IgD-negative memory B cell (primary cell): Measurements from ENCODE around the gene ATOSA. TPM values are rescaled to one million over a fixed set of nuclear protein-coding genes. Genes with fewer than 3 reads are reported as not detected.

Experiments
- H3K27ac Mint-ChIP-seq, 3 donors: one replicate each; pipeline ENCODE4 v1.8.0; 2020 to 2022; ENCODE audit warnings: mild to moderate bottlenecking in 3 of 3, mixed read lengths in 3 of 3, moderate library complexity in 1 of 3
- H3K27me3 Mint-ChIP-seq: one replicate; pipeline ENCODE4 v1.8.0; 2021; ENCODE audit warnings: mixed read lengths
- H3K36me3 Mint-ChIP-seq: one replicate; pipeline ENCODE4 v1.8.0; 2020; ENCODE audit warnings: mild to moderate bottlenecking, mixed read lengths
- H3K4me1 Mint-ChIP-seq, 3 donors: one replicate each; pipeline ENCODE4 v1.8.0; 2020 to 2022; ENCODE audit warnings: mixed read lengths in 3 of 3, mild to moderate bottlenecking in 1 of 3
- H3K4me3 Mint-ChIP-seq, 4 donors: one replicate each; pipeline ENCODE4 v1.8.0; 2020 to 2022; ENCODE audit warnings: mild to moderate bottlenecking in 4 of 4, mixed read lengths in 4 of 4, moderate library complexity in 3 of 4
- H3K9me3 Mint-ChIP-seq, 3 donors: one replicate each; pipeline ENCODE4 v1.8.0; 2020 to 2021; ENCODE audit warnings: mixed read lengths in 3 of 3, mild to moderate bottlenecking in 1 of 3
- polyA plus RNA-seq: library from polyadenylated mRNA; unstranded; fragments of 300-500 nt; fragmentation: Illumina TruSeq; gene quantifications from one replicate; pipeline ENCODE4 v1.2.3, GENCODE V29; 2021

Gene ATOSA
- polyA plus RNA-seq, 1 donor from 2014 or later = 29.0 TPM

DNA sequence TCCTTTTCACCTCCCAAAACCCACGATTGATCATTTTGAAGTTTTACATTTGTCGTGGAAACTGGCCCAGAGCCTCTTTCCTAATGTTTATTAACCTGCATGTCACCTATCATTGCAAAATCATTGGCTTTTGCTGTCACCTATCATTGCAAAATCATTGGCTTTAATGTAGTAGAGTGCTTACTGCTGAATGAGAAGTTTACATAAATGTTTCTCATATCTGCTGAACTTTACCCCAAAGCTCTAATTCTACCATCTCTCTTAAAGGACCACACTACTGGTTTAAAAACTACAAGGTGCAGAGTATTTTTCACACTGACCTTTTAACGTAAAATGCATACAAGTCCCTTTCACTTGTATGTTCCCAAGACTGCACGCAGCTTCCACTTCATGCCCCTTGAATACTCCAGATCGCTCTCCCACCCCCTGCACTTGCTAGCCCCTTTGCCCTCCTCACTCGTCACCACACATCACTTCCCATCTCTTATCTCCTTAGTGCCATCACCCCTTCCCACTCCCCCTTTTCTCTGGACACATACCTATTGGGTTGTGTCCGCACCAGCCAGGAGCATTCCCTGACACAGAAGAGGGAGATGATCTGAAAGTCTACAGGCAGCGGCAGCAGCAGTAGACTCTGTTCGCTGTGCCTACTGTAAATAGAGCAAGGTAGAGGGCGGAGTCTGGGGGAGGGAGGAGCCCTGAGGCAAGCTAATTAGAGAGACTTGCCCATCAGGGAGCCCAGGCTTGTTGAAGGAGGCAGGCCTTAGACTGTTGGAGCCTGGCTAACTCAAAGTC is 30.2 kb upstream of the ATOSA start:
- Mint-ChIP-seq H3K4me3 (peak overlapping the region; percentile 83 to 99 (median 96)), H3K9me3 (no peaks in the 10 kb centered on the region), H3K27me3 (no peaks in the 10 kb centered on the region), H3K4me1 (peaks cover 37 to 50% (median 49%) of the 10 kb centered on the region in 3 donors), H3K36me3 (peaks cover 5% of the 10 kb centered on the region), H3K27ac (peak overlapping the region; percentile 43 to 96 (median 85))

DNA sequence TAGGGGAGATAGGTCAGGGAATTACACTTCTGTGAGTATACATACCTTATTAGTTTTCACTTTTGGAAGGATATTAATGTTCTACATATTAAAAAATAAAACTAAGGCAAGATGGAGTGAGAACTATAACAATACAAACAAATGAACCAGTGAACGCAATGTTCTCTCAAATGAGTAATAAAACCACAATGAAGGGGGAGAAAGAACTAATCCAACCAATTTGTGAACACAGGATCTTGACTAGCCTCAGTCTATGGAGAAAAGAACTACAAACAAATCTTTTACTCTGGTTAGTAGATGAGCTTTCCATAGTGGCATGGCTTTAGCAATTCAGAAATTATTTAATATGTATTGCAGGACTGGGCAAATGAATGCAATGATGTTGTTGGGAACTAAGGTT is 26.9 kb upstream of the ATOSA start:
- H3K4me3 Mint-ChIP-seq = peak overlapping the region in 2 of 4 donors; percentile 63 to 83
- no peaks in the 10 kb centered on the region for H3K27me3 Mint-ChIP-seq
- peak overlapping the region in 1 of 3 donors; percentile 14 for H3K27ac Mint-ChIP-seq
- H3K9me3 Mint-ChIP-seq = no peaks in the 10 kb centered on the region
- peaks cover 54 to 66% (median 65%) of the 10 kb centered on the region in 3 donors for H3K4me1 Mint-ChIP-seq
- peaks cover 6% of the 10 kb centered on the region for H3K36me3 Mint-ChIP-seq

DNA sequence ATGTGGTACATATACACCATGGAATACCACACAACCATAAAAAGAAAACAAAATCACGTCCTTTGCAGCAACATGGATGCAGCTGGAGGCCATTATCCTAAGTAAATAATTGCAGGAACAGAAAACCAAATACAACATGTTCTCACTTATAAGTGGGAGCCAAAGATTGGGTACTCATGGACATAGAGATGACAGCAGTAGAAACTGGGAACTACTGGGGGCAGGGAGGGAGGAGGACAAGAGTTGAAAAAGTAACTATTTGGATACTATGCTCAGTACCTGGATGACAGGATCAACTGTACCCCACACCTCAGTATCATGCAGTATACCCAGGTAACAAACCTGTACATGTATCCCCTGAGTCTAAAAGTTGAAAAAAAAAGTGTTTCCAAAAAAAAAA is 23.2 kb upstream of the ATOSA start:
- Mint-ChIP-seq H3K36me3 (peaks cover 9% of the 10 kb centered on the region), H3K27ac (no peak overlapping the region), H3K9me3 (no peaks in the 10 kb centered on the region), H3K4me3 (peak overlapping the region in 2 of 4 donors; percentile 14 to 79), H3K27me3 (no peaks in the 10 kb centered on the region), H3K4me1 (peaks cover 37 to 46% (median 41%) of the 10 kb centered on the region in 3 donors)

DNA sequence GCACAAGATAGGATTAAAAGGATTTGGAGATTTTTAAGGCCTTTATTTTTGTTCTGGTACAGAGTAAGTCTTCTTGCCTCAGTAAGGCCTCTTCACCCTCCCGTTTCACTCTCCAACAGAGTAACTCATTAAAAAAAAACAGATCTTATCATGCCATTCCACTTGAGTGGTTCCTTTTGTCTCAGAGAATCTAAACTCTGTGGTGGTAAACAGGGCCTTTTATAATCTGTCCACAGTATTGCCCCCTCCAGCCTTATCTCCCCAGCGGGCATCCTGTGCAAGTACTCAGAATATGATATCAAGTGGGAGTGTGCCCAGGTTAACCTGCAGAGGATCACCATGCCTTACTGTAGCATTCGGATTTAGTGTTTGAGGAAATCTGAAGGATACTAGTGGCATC is 20.3 kb upstream of the ATOSA start:
- Mint-ChIP-seq H3K4me1 (peaks cover 29 to 30% (median 29%) of the 10 kb centered on the region in 3 donors), H3K36me3 (peaks cover 13% of the 10 kb centered on the region), H3K27ac (peak overlapping the region in 2 of 3 donors; percentile 12 to 40), H3K4me3 (no peak overlapping the region), H3K9me3 (no peaks in the 10 kb centered on the region), H3K27me3 (no peaks in the 10 kb centered on the region)

DNA sequence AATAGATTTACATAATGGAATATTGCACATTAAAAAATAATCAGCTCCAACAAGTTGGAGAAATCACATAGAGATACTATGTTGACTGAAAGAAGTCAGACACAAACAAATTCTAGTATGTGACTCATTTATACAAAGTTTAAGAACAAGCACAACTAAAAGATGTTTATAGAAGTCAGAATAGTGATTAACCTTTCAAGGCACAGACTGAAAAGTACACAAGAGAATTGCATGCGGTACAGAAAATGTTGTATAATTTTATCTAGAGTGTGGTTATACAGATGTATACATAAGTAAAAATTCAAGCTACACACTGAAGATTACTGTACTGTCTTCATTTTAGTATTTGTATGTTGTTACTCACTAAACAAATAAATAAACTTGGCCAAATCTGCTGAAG is 19.3 kb upstream of the ATOSA start:
- H3K4me3 Mint-ChIP-seq = no peak overlapping the region
- H3K27me3 Mint-ChIP-seq = no peaks in the 10 kb centered on the region
- H3K27ac Mint-ChIP-seq = no peak overlapping the region
- peaks cover 13% of the 10 kb centered on the region for H3K36me3 Mint-ChIP-seq
- peaks cover 22 to 27% (median 25%) of the 10 kb centered on the region in 3 donors for H3K4me1 Mint-ChIP-seq
- no peaks in the 10 kb centered on the region for H3K9me3 Mint-ChIP-seq

DNA sequence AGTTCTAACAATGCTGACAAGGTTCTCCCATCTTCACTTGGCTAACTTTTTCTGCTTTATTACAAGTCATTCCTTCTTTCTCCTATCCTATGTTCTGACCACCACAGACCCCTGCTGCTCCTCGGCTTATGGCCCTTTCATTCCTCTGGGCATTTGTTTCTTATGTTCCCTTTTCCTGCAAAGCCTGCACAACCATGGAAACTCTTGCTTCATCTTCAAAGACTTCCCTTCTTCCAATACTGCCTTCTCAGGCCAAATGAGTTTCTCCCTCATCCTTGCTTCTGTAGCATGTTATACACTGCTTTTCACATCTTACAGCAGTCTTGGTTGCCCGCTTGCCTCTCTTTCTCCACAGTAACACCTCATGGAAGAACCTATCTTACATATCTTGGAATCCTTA is 17.9 kb upstream of the ATOSA start:
- no peaks in the 10 kb centered on the region for H3K9me3 Mint-ChIP-seq
- H3K27me3 Mint-ChIP-seq = no peaks in the 10 kb centered on the region
- peaks cover 16 to 19% (median 19%) of the 10 kb centered on the region in 3 donors for H3K4me1 Mint-ChIP-seq
- no peak overlapping the region for H3K4me3 Mint-ChIP-seq
- peaks cover 12% of the 10 kb centered on the region for H3K36me3 Mint-ChIP-seq
- H3K27ac Mint-ChIP-seq = no peak overlapping the region

DNA sequence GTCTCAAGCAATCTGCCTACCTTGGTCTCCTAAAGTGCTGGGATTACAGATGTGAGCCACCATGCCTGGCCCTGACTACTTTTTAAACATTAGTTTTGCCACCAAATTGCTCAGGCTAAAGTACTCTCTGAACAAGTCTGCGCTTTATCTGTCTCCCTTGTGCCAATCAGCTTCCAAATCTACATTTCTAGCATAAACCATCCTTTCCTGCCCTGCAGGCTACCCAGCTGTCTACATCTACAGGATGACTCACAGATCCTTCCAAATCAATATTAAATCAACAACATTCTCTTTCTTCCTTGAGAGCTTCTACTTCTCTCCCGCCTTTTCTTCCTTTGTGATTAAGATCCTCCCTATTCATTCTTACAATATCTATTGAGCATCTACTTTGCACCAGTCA is 16.0 kb upstream of the ATOSA start:
- Mint-ChIP-seq H3K9me3 (no peaks in the 10 kb centered on the region), H3K36me3 (peaks cover 18% of the 10 kb centered on the region), H3K27ac (no peak overlapping the region), H3K4me3 (no peak overlapping the region), H3K27me3 (no peaks in the 10 kb centered on the region), H3K4me1 (peaks cover 7 to 13% (median 9%) of the 10 kb centered on the region in 3 donors)

DNA sequence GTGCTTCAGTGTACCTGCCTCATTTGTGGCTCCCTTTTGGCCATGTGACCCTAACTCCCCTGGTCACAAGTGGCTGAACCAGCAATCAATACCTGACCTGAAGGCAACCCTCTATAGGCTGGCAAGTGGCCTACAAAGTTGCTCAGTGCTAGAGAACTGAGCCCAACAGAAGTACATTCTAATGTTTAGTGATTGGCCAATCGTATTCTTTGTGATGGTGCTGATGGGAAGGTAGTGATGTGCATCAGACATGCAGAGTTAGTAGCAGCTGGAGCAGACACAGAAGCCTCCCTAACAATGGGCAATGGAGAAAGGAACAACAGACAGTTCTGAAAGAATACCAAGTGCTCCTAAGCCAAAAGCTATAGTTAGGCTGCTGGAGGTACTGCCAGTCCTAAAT is 10.4 kb upstream of the ATOSA start:
- H3K27me3 Mint-ChIP-seq = no peaks in the 10 kb centered on the region

DNA sequence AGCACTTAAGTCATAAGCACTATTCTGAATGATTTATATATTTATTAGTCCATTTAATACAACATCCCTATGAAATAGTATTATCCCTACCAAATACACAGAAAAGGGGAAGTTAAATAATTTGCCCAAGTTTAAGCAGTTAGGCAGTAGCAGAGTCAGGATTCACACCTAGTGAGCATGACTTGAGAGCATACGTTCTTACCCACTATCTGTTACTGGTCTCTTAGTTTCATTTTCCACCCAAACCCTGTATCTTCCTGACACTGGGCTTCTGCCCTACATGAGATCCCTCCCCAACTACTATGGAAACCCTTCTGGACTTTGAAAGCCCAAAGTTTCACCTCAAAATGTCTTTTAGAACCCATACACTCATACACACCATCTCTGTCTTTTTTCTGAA is 4.4 kb upstream of the ATOSA start:
- Mint-ChIP-seq H3K36me3 (peaks cover 8% of the 10 kb centered on the region), H3K9me3 (peaks cover 0 to 2% (median 0%) of the 10 kb centered on the region in 3 donors), H3K4me1 (peaks cover 32 to 60% (median 55%) of the 10 kb centered on the region in 3 donors), H3K27ac (peak overlapping the region; percentile 96 to 100 (median 97)), H3K27me3 (no peaks in the 10 kb centered on the region), H3K4me3 (peak overlapping the region; percentile 59 to 87 (median 74))

More for the DNA sequence above, 10.4 kb upstream of the ATOSA start:
- no peak overlapping the region for H3K4me3 Mint-ChIP-seq
- peaks cover 9 to 17% (median 16%) of the 10 kb centered on the region in 3 donors for H3K4me1 Mint-ChIP-seq
- no peak overlapping the region for H3K27ac Mint-ChIP-seq
- H3K9me3 Mint-ChIP-seq = no peaks in the 10 kb centered on the region
- peaks cover 18% of the 10 kb centered on the region for H3K36me3 Mint-ChIP-seq

DNA sequence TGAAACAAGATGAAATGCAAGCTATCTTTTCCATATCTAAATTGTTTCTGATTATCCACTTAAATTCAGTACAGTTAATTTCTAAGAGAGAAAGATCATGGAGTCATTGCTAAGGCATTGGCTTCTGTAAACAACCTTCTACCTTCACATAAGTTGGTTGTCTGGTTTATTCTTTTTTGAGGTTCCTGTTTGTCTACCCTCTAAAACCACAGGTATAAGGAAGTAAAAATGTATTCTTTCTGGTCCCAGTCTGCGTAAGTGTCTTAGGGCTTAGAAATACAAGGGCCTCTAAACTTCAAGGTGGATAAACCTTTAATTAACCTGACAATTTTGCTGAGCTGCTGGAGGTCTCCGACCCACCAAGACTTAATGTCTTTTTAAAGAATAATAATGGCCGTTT is 3.6 kb upstream of the ATOSA start:
- peaks cover 3% of the 10 kb centered on the region for H3K36me3 Mint-ChIP-seq
- H3K27me3 Mint-ChIP-seq = no peaks in the 10 kb centered on the region
- H3K4me3 Mint-ChIP-seq = peak overlapping the region; percentile 34 to 95 (median 90)
- H3K27ac Mint-ChIP-seq = peak overlapping the region; percentile 96 to 100 (median 97)
- H3K9me3 Mint-ChIP-seq = peaks cover 0 to 2% (median 0%) of the 10 kb centered on the region in 3 donors
- peaks cover 38 to 63% (median 55%) of the 10 kb centered on the region in 3 donors for H3K4me1 Mint-ChIP-seq

DNA sequence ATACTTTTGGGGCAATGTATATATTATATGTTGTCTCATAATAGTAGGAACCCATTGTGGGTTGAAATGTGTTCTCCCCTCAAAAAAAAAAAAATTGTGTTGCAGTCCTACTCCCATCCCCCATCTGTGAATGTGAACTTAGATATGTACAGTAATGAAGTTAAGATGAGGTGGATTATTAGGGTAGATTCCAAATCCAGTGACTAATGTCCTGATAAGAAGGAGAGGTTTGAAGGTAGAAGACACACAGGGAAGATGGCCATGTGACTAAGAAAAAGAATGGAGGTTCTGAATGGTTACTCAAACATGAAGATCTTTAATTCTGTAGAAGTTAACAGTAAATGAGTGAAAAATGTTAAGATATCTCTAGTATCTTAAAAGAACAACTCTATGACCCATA is 3.0 kb upstream of the ATOSA start:
- Mint-ChIP-seq H3K4me1 (peaks cover 44 to 65% (median 58%) of the 10 kb centered on the region in 3 donors), H3K36me3 (peaks cover 3% of the 10 kb centered on the region), H3K27ac (peak overlapping the region; percentile 96 to 100 (median 97)), H3K9me3 (peaks cover 0 to 2% (median 0%) of the 10 kb centered on the region in 3 donors), H3K4me3 (peak overlapping the region in 3 of 4 donors; percentile 86 to 95 (median 93)), H3K27me3 (no peaks in the 10 kb centered on the region)

DNA sequence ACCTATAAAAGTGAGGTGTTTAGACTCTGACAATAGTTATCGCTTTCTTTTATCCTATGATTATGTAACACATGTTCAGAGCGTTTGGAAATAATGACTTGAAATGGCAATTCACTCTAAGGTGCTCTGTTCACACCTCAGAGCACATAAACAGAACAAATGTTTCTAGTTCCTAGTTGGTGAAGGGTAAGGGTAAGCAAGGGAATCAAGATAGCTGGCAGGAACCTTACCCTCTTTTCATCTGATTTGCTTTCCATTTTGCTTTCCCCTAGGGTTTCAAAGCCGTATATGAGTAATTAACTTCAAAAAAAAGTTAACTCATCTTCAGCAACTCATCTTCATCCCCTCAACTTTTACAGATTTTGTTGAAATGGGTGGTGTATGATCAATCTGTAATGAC is 2.3 kb upstream of the ATOSA start:
- peaks cover 47 to 65% (median 55%) of the 10 kb centered on the region in 3 donors for H3K4me1 Mint-ChIP-seq
- H3K27ac Mint-ChIP-seq = peak overlapping the region; percentile 94 to 100 (median 97)
- H3K9me3 Mint-ChIP-seq = peaks cover 0 to 2% (median 0%) of the 10 kb centered on the region in 3 donors
- peaks cover 5% of the 10 kb centered on the region for H3K36me3 Mint-ChIP-seq
- peak overlapping the region; percentile 93 to 100 (median 97) for H3K4me3 Mint-ChIP-seq
- no peaks in the 10 kb centered on the region for H3K27me3 Mint-ChIP-seq

DNA sequence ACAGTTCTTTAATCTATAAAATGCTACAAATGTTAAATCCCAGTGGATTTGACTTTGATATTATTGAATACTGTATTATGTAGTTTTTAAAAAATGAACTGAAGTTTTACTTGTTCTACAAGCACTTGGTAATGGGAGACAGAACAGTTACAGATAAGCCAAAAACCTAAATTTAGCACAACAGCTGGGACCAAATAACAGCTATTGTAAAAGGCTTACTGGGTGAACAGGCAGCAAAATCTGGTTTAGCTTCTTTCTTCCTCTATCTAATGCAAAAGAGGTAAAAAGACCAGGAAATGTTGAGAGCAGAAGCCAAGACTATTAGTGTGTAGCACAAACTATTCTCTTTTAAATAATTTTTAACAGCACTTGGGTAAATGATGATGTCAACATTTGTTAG is 1.6 kb upstream of the ATOSA start:
- Mint-ChIP-seq H3K36me3 (peaks cover 5% of the 10 kb centered on the region), H3K4me3 (peak overlapping the region; percentile 95 to 100 (median 100)), H3K4me1 (peaks cover 47 to 64% (median 53%) of the 10 kb centered on the region in 3 donors)

DNA sequence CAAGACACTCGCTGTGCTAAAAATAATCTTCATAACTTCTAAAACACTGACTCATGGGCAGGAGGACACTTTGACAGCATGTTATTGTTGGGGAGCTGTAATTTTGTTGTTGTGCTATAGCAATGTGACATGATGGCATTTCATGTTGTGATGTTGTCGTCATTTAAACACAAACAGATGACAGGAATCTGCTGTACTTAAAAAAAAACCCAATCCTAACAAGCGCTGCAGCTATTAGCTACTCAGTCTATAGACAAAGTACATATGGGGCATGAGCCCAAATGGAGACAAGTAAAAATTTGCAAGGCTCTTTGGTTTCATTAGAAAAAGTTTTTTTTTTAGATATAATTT is 828 bp upstream of the ATOSA start:
- Mint-ChIP-seq H3K4me1 (peaks cover 51 to 62% (median 58%) of the 10 kb centered on the region in 3 donors), H3K36me3 (peaks cover 2% of the 10 kb centered on the region), H3K4me3 (peak overlapping the region; percentile 95 to 100 (median 100)), H3K9me3 (peaks cover 0 to 2% (median 0%) of the 10 kb centered on the region in 3 donors), H3K27me3 (no peaks in the 10 kb centered on the region), H3K27ac (peak overlapping the region; percentile 94 to 100 (median 97))

More for the DNA sequence above, 1.6 kb upstream of the ATOSA start:
- Mint-ChIP-seq H3K27me3 (no peaks in the 10 kb centered on the region), H3K27ac (peak overlapping the region; percentile 94 to 100 (median 97)), H3K9me3 (peaks cover 0 to 2% (median 0%) of the 10 kb centered on the region in 3 donors)

DNA sequence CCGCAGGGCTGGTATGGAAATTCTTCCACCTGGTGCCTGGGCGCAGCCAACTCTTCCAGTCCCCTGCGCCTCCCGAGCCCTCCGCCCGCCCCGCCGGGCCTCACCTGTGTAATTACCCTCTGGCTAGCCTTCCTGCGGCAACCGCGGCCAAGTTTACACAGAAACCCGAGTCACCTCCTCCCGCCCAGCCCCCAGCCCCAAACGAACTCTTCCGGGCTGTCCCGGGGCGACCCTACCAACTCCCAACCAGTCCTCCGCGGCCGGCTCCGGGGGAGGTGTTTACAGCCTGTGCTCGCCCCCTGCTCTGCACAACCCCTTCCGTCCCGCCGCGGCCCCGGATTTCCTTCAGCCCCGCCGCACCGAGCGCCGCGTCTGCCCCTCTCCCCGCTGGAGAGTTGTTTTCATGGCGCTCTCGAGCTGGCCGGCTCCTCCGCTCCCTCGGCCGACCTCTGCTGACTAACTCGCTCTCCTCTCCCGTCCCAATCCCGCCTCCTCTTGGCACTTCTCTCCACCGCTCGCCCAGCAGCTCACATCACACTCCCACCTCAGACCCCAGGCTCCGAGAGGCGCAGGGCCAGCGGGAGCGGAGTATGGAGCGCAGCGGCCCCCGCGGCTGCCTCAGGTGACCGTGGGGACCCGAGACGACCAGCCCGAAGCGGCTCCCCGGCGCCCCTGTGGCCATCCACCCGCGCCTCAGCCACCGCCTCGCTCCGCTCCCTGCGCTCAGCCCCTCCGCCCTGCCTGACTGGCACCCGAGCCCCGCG is 538 bp downstream of the ATOSA start:
- Mint-ChIP-seq H3K9me3 (peaks cover 0 to 2% (median 0%) of the 10 kb centered on the region in 3 donors), H3K36me3 (peaks cover 2% of the 10 kb centered on the region), H3K27ac (peak overlapping the region; percentile 97 to 100 (median 99)), H3K4me3 (peak overlapping the region; percentile 95 to 100 (median 100)), H3K27me3 (no peaks in the 10 kb centered on the region), H3K4me1 (peaks cover 49 to 51% (median 50%) of the 10 kb centered on the region in 3 donors)
